CD4-positive, alpha-beta T cell treated with Interleukin-17A for 1 hour (primary cell): ENCODE data around the gene LRRC14B.

Experiments used
- DNase-seq: peaks from one replicate; pipeline ENCODE4 v3.0.0-alpha.2; 2020

Gene LRRC14B

GRCh38 chr5:191036-191948 is at the start of gene LRRC14B:
TSS of gene LRRC14B (plus strand) at chr5:191495. CDS start at chr5:191539, 44 bp downstream.
- no peak for DNase-seq

GRCh38 chr5:141761-142160 is 49.5 kb upstream of the LRRC14B start:
- no peak for DNase-seq

GRCh38 chr5:142246-142810 is 49.0 kb upstream of the LRRC14B start:
- no peak for DNase-seq

- no peak for DNase-seq
These were observed 48.3 kb upstream of the LRRC14B start for GRCh38 chr5:143041-143440.

GRCh38 chr5:144941-145340 is 46.4 kb upstream of the LRRC14B start:
- no peak for DNase-seq

- DNase-seq: no peak
These were observed 45.5 kb upstream of the LRRC14B start for GRCh38 chr5:145585-146323.

- DNase-seq: no peak
These were observed 43.5 kb upstream of the LRRC14B start for GRCh38 chr5:147751-148150.

GRCh38 chr5:149745-150485 is 41.4 kb upstream of the LRRC14B start:
- no peak for DNase-seq

GRCh38 chr5:150746-151145 is 40.5 kb upstream of the LRRC14B start:
- DNase-seq: no peak

GRCh38 chr5:152077-152476 is 39.2 kb upstream of the LRRC14B start:
- DNase-seq: no peak

- DNase-seq: no peak
These were observed 38.0 kb upstream of the LRRC14B start for GRCh38 chr5:153256-153655.

- no peak for DNase-seq
These were observed 37.1 kb upstream of the LRRC14B start for GRCh38 chr5:154236-154635.

GRCh38 chr5:154826-155225 is 36.5 kb upstream of the LRRC14B start:
- DNase-seq: no peak

GRCh38 chr5:155651-156410 is 35.5 kb upstream of the LRRC14B start:
- DNase-seq: no peak

GRCh38 chr5:156411-157072 is 34.8 kb upstream of the LRRC14B start:
- no peak for DNase-seq

- no peak for DNase-seq
These were observed 34.1 kb upstream of the LRRC14B start for GRCh38 chr5:157126-157715.

GRCh38 chr5:157801-158200 is 33.5 kb upstream of the LRRC14B start:
- DNase-seq: no peak

- no peak for DNase-seq
These were observed 32.4 kb upstream of the LRRC14B start for GRCh38 chr5:158807-159447.

- DNase-seq: no peak
These were observed 31.7 kb upstream of the LRRC14B start for GRCh38 chr5:159448-160172.

GRCh38 chr5:160173-160510 is 31.2 kb upstream of the LRRC14B start:
- no peak for DNase-seq
